ENCODE measurements around the gene SLC22A17. TPM values are rescaled to one million over a fixed set of nuclear protein-coding genes. Genes with fewer than 3 reads are reported as not detected.
"Not testable (repeated sequence)": the region's sequence is repeated elsewhere in the genome, so short reads cannot be mapped to it uniquely, and the experiment has no call there.

Gene SLC22A17
- total RNA-seq, 1 donor from 2014 or later: 22.2 TPM

DNA sequence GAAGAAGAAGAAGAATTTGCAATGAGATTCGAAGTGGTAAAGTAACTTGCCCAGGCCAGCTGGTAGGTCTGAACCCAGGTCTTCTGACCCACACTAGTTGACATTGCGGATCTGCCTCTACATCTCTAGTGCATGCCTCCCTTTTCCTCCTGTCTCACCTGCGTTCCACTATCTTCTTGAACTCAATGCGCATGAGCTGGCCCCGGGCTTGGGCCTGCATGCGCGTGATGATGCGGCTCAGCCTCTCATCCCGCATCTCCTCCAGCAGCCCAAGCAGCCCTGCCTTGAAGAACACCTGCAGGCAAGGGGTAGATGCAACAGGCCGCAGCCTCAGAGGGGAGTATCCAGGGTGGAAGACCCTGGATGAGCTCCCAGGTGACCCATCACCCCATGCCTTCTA, 43.4 kb upstream of the SLC22A17 start:
- Histone ChIP-seq H3K27ac (no peak overlapping the region), H3K36me3 (no peaks in the 10 kb centered on the region), H3K9ac (no peak overlapping the region), H3K4me1 (no peaks in the 10 kb centered on the region), H3K79me2 (ENCODE audit: low read depth) (no peaks in the 10 kb centered on the region), H3K4me3 (no peak overlapping the region), H3F3A (ENCODE audit: low read depth) (no peaks in the 10 kb centered on the region), H3K4me2 (no peak overlapping the region), H4K20me1 (ENCODE audit: low read depth) (no peaks in the 10 kb centered on the region), H3K27me3 (no peaks in the 10 kb centered on the region), H3K9me3 (ENCODE audit: low read depth) (no peaks in the 10 kb centered on the region), H2AFZ (replicated peaks) (no peak overlapping the region)
- peaks cover 17% of the 10 kb centered on the region for H3K27me3 Mint-ChIP-seq (ENCODE audit: insufficient read depth, low read depth)
- TF ChIP-seq EZH2 (IDR thresholded peaks at IDR 0.05) (no peak), CTCF (IDR thresholded peaks at IDR 0.05) (no peak), EZH2phosphoT487 (IDR thresholded peaks at IDR 0.05) (no peak)
- H3K9me3 Mint-ChIP-seq: peaks cover 2% of the 10 kb centered on the region
- no peaks in the 10 kb centered on the region for H3K36me3 Mint-ChIP-seq
- no peak overlapping the region for H3K4me3 Mint-ChIP-seq
- peaks cover 5% of the 10 kb centered on the region for H3K4me1 Mint-ChIP-seq
- no peak for DNase-seq (ENCODE audit: low spot score)
- H3K27ac Mint-ChIP-seq: no peak overlapping the region

GRCh38 chr14:23392613-23393012, 39.9 kb upstream of the SLC22A17 start:
- Histone ChIP-seq H3K4me3 (no peak overlapping the region), H3K79me2 (ENCODE audit: low read depth) (no peaks in the 10 kb centered on the region), H3K9ac (no peak overlapping the region), H3K36me3 (no peaks in the 10 kb centered on the region), H4K20me1 (ENCODE audit: low read depth) (no peaks in the 10 kb centered on the region), H3K27ac (no peak overlapping the region), H3F3A (ENCODE audit: low read depth) (no peaks in the 10 kb centered on the region), H3K4me2 (no peak overlapping the region), H2AFZ (replicated peaks) (no peak overlapping the region), H3K27me3 (no peaks in the 10 kb centered on the region), H3K4me1 (no peaks in the 10 kb centered on the region), H3K9me3 (ENCODE audit: low read depth) (no peaks in the 10 kb centered on the region)
- peaks cover 17% of the 10 kb centered on the region for H3K27me3 Mint-ChIP-seq (ENCODE audit: insufficient read depth, low read depth)
- H3K9me3 Mint-ChIP-seq: no peaks in the 10 kb centered on the region
- DNase-seq (ENCODE audit: low spot score): no peak
- H3K27ac Mint-ChIP-seq: no peak overlapping the region
- TF ChIP-seq EZH2phosphoT487 (IDR thresholded peaks at IDR 0.05): no peak
- no peak for TF ChIP-seq CTCF (IDR thresholded peaks at IDR 0.05)
- H3K36me3 Mint-ChIP-seq: no peaks in the 10 kb centered on the region
- H3K4me1 Mint-ChIP-seq: no peaks in the 10 kb centered on the region
- H3K4me3 Mint-ChIP-seq: no peak overlapping the region

DNA sequence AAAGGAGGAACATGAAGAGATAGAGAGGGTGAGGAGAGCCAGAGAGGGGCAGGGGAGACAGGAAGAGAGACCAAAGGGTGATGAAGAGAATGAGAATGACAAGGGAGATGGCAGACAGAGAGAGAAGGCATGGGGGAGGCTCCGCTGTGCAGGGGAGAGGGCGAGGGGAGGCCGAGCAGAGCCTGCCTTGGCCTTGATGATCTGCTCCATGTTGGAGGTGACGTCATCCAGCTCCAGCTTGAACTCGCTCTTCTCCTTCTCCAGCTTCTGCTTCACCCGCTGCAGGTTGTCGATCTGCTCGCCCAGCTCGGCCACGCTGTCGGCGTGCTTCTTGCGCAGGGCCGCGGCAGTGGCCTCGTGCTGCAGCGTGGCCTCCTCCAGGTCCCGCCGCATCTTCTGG, 37.2 kb upstream of the SLC22A17 start:
- not testable (repeated sequence) for H3F3A ChIP-seq (ENCODE audit: low read depth); H3K9me3 ChIP-seq (ENCODE audit: low read depth); H3K36me3 ChIP-seq; H3K4me1 Mint-ChIP-seq; H3K79me2 ChIP-seq (ENCODE audit: low read depth); H3K4me2 ChIP-seq; H2AFZ ChIP-seq (replicated peaks); H3K27me3 ChIP-seq; H3K4me3 ChIP-seq; H3K27ac ChIP-seq; H3K9ac ChIP-seq; H3K9me3 Mint-ChIP-seq; H3K4me1 ChIP-seq; H3K4me3 Mint-ChIP-seq; DNase-seq (ENCODE audit: low spot score); H4K20me1 ChIP-seq (ENCODE audit: low read depth); H3K36me3 Mint-ChIP-seq
- Mint-ChIP-seq H3K27ac (peak overlapping the region; percentile 44), H3K27me3 (ENCODE audit: insufficient read depth, low read depth) (peaks cover 13% of the 10 kb centered on the region)

GRCh38 chr14:23389396-23389795, 36.7 kb upstream of the SLC22A17 start:
- no peak for TF ChIP-seq CTCF (IDR thresholded peaks at IDR 0.05)
- TF ChIP-seq EZH2phosphoT487 (IDR thresholded peaks at IDR 0.05): no peak
- no peak for TF ChIP-seq EZH2 (IDR thresholded peaks at IDR 0.05)
- H3K79me2 ChIP-seq (ENCODE audit: low read depth): no peaks in the 10 kb centered on the region
- no peaks in the 10 kb centered on the region for H3K36me3 ChIP-seq
- DNase-seq (ENCODE audit: low spot score): no peak
- H3K9me3 ChIP-seq (ENCODE audit: low read depth): no peaks in the 10 kb centered on the region
- H3K9me3 Mint-ChIP-seq: no peaks in the 10 kb centered on the region
- H3K9ac ChIP-seq: no peak overlapping the region
- H3K4me3 Mint-ChIP-seq: no peak overlapping the region
- no peaks in the 10 kb centered on the region for H3K27me3 ChIP-seq
- no peaks in the 10 kb centered on the region for H3K4me1 Mint-ChIP-seq
- peaks cover 14% of the 10 kb centered on the region for H3K27me3 Mint-ChIP-seq (ENCODE audit: insufficient read depth, low read depth)
- no peak overlapping the region for H3K4me3 ChIP-seq
- H3K36me3 Mint-ChIP-seq: no peaks in the 10 kb centered on the region
- H3K4me1 ChIP-seq: no peaks in the 10 kb centered on the region
- no peak overlapping the region for H2AFZ ChIP-seq (replicated peaks)
- H3K27ac Mint-ChIP-seq: peak overlapping the region; percentile 44
- no peaks in the 10 kb centered on the region for H3F3A ChIP-seq (ENCODE audit: low read depth)
- H4K20me1 ChIP-seq (ENCODE audit: low read depth): no peaks in the 10 kb centered on the region
- no peak overlapping the region for H3K27ac ChIP-seq
- H3K4me2 ChIP-seq: no peak overlapping the region
